ENCODE data around the gene WTIP.

GRCh38 chr19:34497112-34497805, 15.7 kb downstream of the WTIP start:
- TF ChIP-seq CTCF (IDR thresholded peaks at IDR 0.05) (no peak), POLR2A (IDR thresholded peaks at IDR 0.05) (no peak)
